ENCODE results near the gene SGCD.

Gene SGCD

DNA sequence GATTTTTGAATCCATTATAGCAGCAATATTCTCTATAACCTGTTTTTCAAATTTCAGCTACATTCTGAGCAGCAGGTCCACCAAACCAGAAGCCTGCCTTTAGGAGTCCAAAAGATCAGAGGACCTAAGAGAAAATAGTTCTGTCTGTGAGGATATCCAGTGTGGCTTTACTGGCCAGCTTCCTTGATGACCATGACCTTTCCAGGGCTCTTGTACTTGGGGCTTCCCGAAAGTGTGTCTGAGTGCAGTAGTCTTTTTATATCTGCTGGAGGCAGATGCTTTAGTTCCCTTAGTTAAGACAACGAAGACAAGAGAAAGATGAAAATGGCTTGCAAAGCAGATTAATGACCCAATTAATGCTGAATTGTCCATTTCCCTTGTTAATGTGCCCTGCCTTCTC is 72.4 kb downstream of the SGCD start:
- TF ChIP-seq, protein P1, sequence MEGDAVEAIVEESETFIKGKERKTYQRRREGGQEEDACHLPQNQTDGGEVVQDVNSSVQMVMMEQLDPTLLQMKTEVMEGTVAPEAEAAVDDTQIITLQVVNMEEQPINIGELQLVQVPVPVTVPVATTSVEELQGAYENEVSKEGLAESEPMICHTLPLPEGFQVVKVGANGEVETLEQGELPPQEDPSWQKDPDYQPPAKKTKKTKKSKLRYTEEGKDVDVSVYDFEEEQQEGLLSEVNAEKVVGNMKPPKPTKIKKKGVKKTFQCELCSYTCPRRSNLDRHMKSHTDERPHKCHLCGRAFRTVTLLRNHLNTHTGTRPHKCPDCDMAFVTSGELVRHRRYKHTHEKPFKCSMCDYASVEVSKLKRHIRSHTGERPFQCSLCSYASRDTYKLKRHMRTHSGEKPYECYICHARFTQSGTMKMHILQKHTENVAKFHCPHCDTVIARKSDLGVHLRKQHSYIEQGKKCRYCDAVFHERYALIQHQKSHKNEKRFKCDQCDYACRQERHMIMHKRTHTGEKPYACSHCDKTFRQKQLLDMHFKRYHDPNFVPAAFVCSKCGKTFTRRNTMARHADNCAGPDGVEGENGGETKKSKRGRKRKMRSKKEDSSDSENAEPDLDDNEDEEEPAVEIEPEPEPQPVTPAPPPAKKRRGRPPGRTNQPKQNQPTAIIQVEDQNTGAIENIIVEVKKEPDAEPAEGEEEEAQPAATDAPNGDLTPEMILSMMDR (IDR thresholded peaks at IDR 0.05), result no peak
- H3K4me3 Mint-ChIP-seq, result no peak overlapping the region
- H3K36me3 Mint-ChIP-seq (ENCODE audit: low read depth), result peaks cover 5% of the 10 kb centered on the region
- H3K4me1 Mint-ChIP-seq, result peaks cover 40% of the 10 kb centered on the region
- H3K9me3 Mint-ChIP-seq, result peaks cover 13% of the 10 kb centered on the region
- no peaks in the 10 kb centered on the region for H3K27me3 Mint-ChIP-seq (ENCODE audit: low read depth, poor library complexity)
- DNase-seq, result no peak
- H3K27ac Mint-ChIP-seq, result no peak overlapping the region

DNA sequence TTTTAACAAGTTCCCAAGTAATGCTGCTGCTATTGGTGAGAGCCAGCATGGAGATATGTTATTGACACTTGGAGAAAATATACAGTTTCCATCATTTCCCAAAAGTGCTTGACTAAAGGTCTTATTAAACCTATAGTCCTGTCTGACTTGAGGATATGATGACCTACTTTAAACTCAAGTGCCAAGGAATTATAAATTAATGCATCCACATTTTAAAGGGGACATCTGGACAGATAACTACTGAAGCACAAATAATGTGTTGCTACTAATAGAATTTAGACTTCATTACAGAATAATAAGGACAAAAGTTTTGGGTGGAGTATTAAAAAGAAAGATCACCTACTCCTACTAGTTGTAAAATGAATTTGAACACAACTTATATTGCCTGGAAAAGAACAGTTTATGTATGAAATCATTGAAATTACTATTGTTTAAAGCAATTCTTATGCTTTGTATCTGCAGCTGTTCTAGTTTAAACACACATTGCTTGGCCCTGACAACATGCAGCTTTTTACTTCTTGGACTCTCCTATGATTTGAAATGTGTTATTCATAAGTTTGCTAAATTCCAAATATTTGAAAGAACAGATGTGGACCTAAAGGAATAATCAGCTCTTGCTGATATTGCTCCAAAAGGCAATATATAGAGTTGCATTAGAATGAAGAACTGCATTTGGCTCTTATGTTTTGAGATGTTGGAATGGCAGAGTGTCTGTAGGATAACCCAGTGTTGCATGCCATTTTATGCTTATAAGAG is 73.4 kb downstream of the SGCD start:
- H3K4me3 Mint-ChIP-seq, result no peak overlapping the region
- H3K27ac Mint-ChIP-seq, result no peak overlapping the region
- peaks cover 34% of the 10 kb centered on the region for H3K4me1 Mint-ChIP-seq

DNA sequence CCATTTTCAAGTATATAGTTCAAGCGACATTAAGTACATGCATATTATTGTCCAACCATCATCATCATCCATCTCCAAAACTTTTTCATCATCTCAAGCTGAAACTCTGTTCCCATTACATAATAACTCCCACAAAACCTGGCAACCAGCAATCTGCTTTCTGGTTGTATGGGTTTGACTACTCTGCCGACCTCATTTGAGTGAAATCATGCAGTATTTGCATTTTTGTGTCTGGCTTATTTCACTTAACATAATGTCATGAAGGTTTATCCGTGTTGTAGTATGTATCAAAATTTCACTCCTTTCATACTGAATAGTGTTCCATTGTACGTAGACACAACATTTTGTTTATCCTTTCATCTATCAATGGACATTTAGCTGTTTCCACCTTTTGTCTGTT is 74.8 kb downstream of the SGCD start:
- no peak overlapping the region for H3K27ac Mint-ChIP-seq
- H3K9me3 Mint-ChIP-seq, result peaks cover 10% of the 10 kb centered on the region
- TF ChIP-seq, protein P1 (IDR thresholded peaks at IDR 0.05), result no peak
- DNase-seq, result no peak
- H3K27me3 Mint-ChIP-seq (ENCODE audit: low read depth, poor library complexity), result no peaks in the 10 kb centered on the region
- no peak overlapping the region for H3K4me3 Mint-ChIP-seq
- H3K4me1 Mint-ChIP-seq, result peaks cover 26% of the 10 kb centered on the region
- H3K36me3 Mint-ChIP-seq (ENCODE audit: low read depth), result peaks cover 3% of the 10 kb centered on the region

More for the DNA sequence above, 73.4 kb downstream of the SGCD start:
- no peak for DNase-seq
- H3K27me3 Mint-ChIP-seq (ENCODE audit: low read depth, poor library complexity), result no peaks in the 10 kb centered on the region
- H3K9me3 Mint-ChIP-seq, result peaks cover 13% of the 10 kb centered on the region
- TF ChIP-seq, protein P1 (IDR thresholded peaks at IDR 0.05), result no peak
- H3K36me3 Mint-ChIP-seq (ENCODE audit: low read depth), result peaks cover 5% of the 10 kb centered on the region

DNA sequence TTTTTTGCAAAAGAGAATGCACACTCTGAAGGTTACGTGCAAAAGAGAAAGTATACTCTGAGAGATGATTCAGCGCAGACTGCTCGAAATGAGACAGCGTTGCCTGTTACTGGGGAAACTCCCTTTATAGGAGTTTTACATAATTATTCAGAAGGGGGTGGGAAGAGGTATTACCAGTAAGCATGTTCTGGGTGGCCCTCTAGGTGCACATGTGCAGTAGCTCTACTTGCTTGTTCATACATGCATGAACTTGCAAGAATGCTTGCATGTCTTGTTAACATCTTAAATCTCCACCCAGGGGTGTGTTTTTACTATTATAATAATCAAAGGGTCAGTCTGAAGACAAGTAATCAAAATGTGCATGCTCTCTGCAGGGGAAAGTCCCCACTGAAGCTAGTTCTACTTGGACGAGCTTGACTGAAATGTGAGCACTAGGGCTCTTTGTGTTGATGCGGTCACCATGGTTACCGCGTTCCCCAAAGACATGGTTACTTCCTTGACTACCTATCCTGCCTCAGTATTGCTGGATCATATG is 75.5 kb downstream of the SGCD start:
- TF ChIP-seq, protein P1 (IDR thresholded peaks at IDR 0.05), result no peak
- H3K4me1 Mint-ChIP-seq, result peaks cover 22% of the 10 kb centered on the region
- peak; percentile 52 for DNase-seq
- no peaks in the 10 kb centered on the region for H3K36me3 Mint-ChIP-seq (ENCODE audit: low read depth)
- H3K27me3 Mint-ChIP-seq (ENCODE audit: low read depth, poor library complexity), result no peaks in the 10 kb centered on the region
- no peak overlapping the region for H3K27ac Mint-ChIP-seq
- H3K4me3 Mint-ChIP-seq, result no peak overlapping the region
- peaks cover 4% of the 10 kb centered on the region for H3K9me3 Mint-ChIP-seq

DNA sequence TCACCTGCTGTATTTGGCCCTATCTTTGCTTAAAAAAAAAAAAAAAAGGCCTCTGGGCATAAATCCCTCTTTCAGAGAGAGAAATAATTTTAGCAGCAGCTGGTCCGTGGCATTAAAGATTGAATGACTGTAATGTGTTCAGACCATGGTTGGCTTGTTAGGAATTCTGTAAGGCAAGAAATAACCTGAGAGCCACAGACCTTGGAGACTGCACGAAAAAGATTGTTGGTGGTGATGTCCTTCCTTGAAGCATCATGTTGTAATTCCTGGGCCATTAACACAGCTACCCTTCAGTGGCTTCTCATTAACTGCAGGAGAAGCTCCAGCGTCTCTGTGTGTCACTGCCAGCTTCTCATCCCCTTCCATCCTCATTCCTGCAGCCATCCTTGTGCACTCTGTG is 79.0 kb downstream of the SGCD start:
- peaks cover 38% of the 10 kb centered on the region for H3K4me1 Mint-ChIP-seq
- no peak for DNase-seq
- H3K27ac Mint-ChIP-seq, result no peak overlapping the region
- TF ChIP-seq, protein P1 (IDR thresholded peaks at IDR 0.05), result no peak
- no peaks in the 10 kb centered on the region for H3K36me3 Mint-ChIP-seq (ENCODE audit: low read depth)
- no peak overlapping the region for H3K4me3 Mint-ChIP-seq
- no peaks in the 10 kb centered on the region for H3K27me3 Mint-ChIP-seq (ENCODE audit: low read depth, poor library complexity)
- no peaks in the 10 kb centered on the region for H3K9me3 Mint-ChIP-seq

DNA sequence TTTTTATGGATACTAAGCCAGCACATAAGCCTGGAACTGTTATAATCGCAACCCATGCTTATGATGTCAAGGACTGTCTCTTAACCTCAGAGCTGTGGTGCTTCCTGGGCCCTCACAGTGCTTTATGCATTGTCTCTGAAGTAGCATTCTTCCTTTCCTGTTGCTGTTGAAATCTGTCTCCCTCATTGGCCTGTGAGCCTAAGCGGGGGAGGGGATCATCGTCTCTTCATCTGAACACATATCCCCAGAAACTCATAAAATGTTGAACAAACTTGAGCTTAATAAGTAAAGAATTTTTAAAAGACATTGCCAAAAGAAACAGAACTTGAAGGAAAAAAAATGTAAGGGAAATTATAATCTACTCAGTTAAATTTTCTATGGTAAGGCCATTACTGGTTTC is 80.3 kb downstream of the SGCD start:
- Mint-ChIP-seq H3K4me3 (no peak overlapping the region), H3K27ac (no peak overlapping the region), H3K4me1 (peaks cover 38% of the 10 kb centered on the region), H3K36me3 (ENCODE audit: low read depth) (no peaks in the 10 kb centered on the region), H3K9me3 (no peaks in the 10 kb centered on the region), H3K27me3 (ENCODE audit: low read depth, poor library complexity) (no peaks in the 10 kb centered on the region)
- DNase-seq, result no peak
- TF ChIP-seq, protein P1 (IDR thresholded peaks at IDR 0.05), result no peak
